Endothelial cell (in vitro differentiated cells): ENCODE data around the gene TMEM38A. TPM values are rescaled to one million over a fixed set of nuclear protein-coding genes. Genes with fewer than 3 reads are reported as not detected.

Source experiments
- DNase-seq: peaks from one replicate; pipeline ENCODE4 v3.0.0; 2021; ENCODE audit warnings: low spot score
- H3K27ac Mint-ChIP-seq: one replicate; pipeline ENCODE4 v1.8.0; 2021; ENCODE audit warnings: mixed read lengths, inconsistent platforms; ENCODE audit not compliant: unreplicated experiment
- H3K27me3 Mint-ChIP-seq: one replicate; pipeline ENCODE4 v1.8.0; 2021; ENCODE audit warnings: mild to moderate bottlenecking, moderate library complexity, mixed read lengths, inconsistent platforms; ENCODE audit not compliant: unreplicated experiment
- H3K36me3 Mint-ChIP-seq: one replicate; pipeline ENCODE4 v1.8.0; 2021; ENCODE audit warnings: mild to moderate bottlenecking, low read depth, mixed read lengths, inconsistent platforms; ENCODE audit not compliant: unreplicated experiment
- H3K4me1 Mint-ChIP-seq: one replicate; pipeline ENCODE4 v1.8.0; 2021; ENCODE audit warnings: mild to moderate bottlenecking, mixed read lengths, inconsistent platforms; ENCODE audit not compliant: unreplicated experiment
- H3K4me3 Mint-ChIP-seq: one replicate; pipeline ENCODE4 v1.8.0; 2021; ENCODE audit warnings: mild to moderate bottlenecking, mixed read lengths, inconsistent platforms; ENCODE audit not compliant: unreplicated experiment
- H3K9me3 Mint-ChIP-seq: one replicate; pipeline ENCODE4 v1.8.0; 2021; ENCODE audit warnings: mixed read lengths, inconsistent platforms; ENCODE audit not compliant: unreplicated experiment
- CTCF ChIP-seq: fragments of 200-600 bp; sonication (generic); IDR thresholded peaks from one replicate; pipeline ENCODE4 v1.5.0; 2021; ENCODE audit warnings: antibody characterized with exemption; ENCODE audit not compliant: unreplicated experiment
- total RNA-seq: library from RNA; stranded (reverse); fragmentation: NEBNext Ultra II Directional; extraction: Animal tissue kit (Norgen Biotek cat#: 25700); gene quantifications from one replicate; pipeline ENCODE4 v1.2.1, GENCODE V29; 2021; ENCODE audit not compliant: unreplicated experiment

The TMEM38A gene
- total RNA-seq, 1 donor from 2014 or later = 0.36 TPM

- H3K27me3 Mint-ChIP-seq = peaks cover 5% of the 10 kb centered on the region
- H3K27ac Mint-ChIP-seq = no peak overlapping the region
- no peaks in the 10 kb centered on the region for H3K9me3 Mint-ChIP-seq
- no peaks in the 10 kb centered on the region for H3K4me1 Mint-ChIP-seq
- TF ChIP-seq CTCF = no peak
- peaks cover 3% of the 10 kb centered on the region for H3K36me3 Mint-ChIP-seq
- H3K4me3 Mint-ChIP-seq = no peak overlapping the region
- no peak for DNase-seq
These were observed 16.1 kb downstream of the TMEM38A start for GRCh38 chr19:16677055-16677454.

- Mint-ChIP-seq H3K4me1 (no peaks in the 10 kb centered on the region), H3K9me3 (no peaks in the 10 kb centered on the region), H3K27ac (no peak overlapping the region), H3K4me3 (no peak overlapping the region), H3K27me3 (peaks cover 2% of the 10 kb centered on the region), H3K36me3 (peaks cover 3% of the 10 kb centered on the region)
- DNase-seq = no peak
- TF ChIP-seq CTCF = no peak
These were observed 17.6 kb downstream of the TMEM38A start for GRCh38 chr19:16678498-16678897.

GRCh38 chr19:16679811-16680210, 18.9 kb downstream of the TMEM38A start:
- H3K4me3 Mint-ChIP-seq = no peak overlapping the region
- DNase-seq = no peak
- no peaks in the 10 kb centered on the region for H3K4me1 Mint-ChIP-seq
- H3K36me3 Mint-ChIP-seq = peaks cover 3% of the 10 kb centered on the region
- H3K9me3 Mint-ChIP-seq = no peaks in the 10 kb centered on the region
- H3K27me3 Mint-ChIP-seq = peaks cover 2% of the 10 kb centered on the region
- TF ChIP-seq CTCF = no peak
- no peak overlapping the region for H3K27ac Mint-ChIP-seq

GRCh38 chr19:16682539-16682938, 21.6 kb downstream of the TMEM38A start:
- Mint-ChIP-seq H3K36me3 (peaks cover 3% of the 10 kb centered on the region), H3K27me3 (peaks cover 2% of the 10 kb centered on the region), H3K27ac (no peak overlapping the region), H3K9me3 (no peaks in the 10 kb centered on the region), H3K4me3 (no peak overlapping the region), H3K4me1 (no peaks in the 10 kb centered on the region)
- no peak for DNase-seq
- no peak for TF ChIP-seq CTCF

GRCh38 chr19:16684216-16684615, 23.3 kb downstream of the TMEM38A start:
- Mint-ChIP-seq H3K27ac (no peak overlapping the region), H3K9me3 (no peaks in the 10 kb centered on the region), H3K4me1 (no peaks in the 10 kb centered on the region), H3K36me3 (peaks cover under 1% of the 10 kb centered on the region), H3K4me3 (no peak overlapping the region), H3K27me3 (peaks cover 2% of the 10 kb centered on the region)
- no peak for TF ChIP-seq CTCF
- no peak for DNase-seq
